Bronchial epithelial cell (primary cell): Measurements from ENCODE around the gene TMEM272. TPM values are rescaled to one million over a fixed set of nuclear protein-coding genes. Genes with fewer than 3 reads are reported as not detected.

Experiments
- DNase-seq: peaks from one replicate; pipeline ENCODE4 v3.0.0-alpha.2; 2010; ENCODE audit warnings: low read depth
- FAIRE-seq: peaks from 2 replicates; lab custom pipeline; 2011; peaks lifted over from hg19 to GRCh38; lab: Jason Lieb, UNC
- H3K27me3 ChIP-seq: 2 replicates; pipeline ENCODE4 v1.5.1; 2011; ENCODE audit warnings: low read length; ENCODE audit not compliant: control insufficient read depth, insufficient read depth
- H3K36me3 ChIP-seq: 2 replicates; pipeline ENCODE4 v1.5.1; 2011; ENCODE audit warnings: low read length; ENCODE audit not compliant: control insufficient read depth, insufficient read depth
- H3K4me3 ChIP-seq: 2 replicates; pipeline ENCODE4 v1.5.1; 2011; ENCODE audit warnings: mild to moderate bottlenecking, low read depth, low read length, control low read depth
- total RNA-seq: library from RNA; depleted of rRNA; stranded (reverse); fragments of >200 nt; gene quantifications from 2 replicates; pipeline ENCODE4 v1.2.1, GENCODE V29; 2014
- TF ChIP-seq, protein P1 (sequence below): IDR thresholded peaks from 2 replicates; pipeline ENCODE4 v1.5.1; 2011; ENCODE audit warnings: mild to moderate bottlenecking, moderate library complexity, low read length, control low read depth, inconsistent platforms; ENCODE audit not compliant: insufficient read depth, severe bottlenecking

Gene TMEM272
- total RNA-seq, 1 donor from 2014 or later: not detected

DNA sequence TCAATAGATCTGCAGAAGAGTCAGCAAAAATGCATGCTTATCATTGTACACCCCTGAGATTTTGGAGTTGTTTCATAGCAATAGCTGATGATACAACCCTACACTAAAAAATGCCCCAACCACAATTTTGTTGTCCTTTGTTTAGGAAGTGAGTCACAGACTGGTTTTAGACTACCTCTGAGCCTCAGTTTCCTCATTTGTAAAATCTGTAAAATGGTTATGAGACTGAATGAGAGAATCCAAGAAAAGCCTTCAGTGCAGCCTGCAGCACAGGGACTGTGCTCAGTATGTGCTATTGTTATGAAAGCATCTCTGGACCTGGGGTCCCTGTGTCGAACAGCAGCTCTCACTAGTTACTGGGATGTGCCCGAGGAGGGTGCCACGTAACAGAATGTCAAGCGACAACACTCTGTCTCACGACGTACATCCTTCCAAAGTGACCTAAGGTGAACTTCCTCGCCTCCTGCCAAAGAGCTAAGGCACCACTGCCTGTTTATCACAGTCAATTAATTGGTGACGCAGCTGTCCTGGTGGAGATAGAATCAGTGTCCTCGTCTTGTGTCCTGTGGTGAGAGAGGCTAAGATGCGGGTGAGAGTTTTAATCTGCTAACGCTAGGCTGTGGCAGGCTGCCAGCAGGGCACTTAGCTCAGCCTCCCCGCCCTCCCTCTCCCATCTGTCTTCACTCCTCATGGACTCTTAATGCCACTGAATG lies 59.1 kb downstream of the TMEM272 start:
- DNase-seq (no peak), FAIRE-seq (peak; percentile 94)
- Histone ChIP-seq H3K4me3 (no peak overlapping the region), H3K36me3 (no peaks in the 10 kb centered on the region), H3K27me3 (no peaks in the 10 kb centered on the region)
- TF ChIP-seq, protein P1, sequence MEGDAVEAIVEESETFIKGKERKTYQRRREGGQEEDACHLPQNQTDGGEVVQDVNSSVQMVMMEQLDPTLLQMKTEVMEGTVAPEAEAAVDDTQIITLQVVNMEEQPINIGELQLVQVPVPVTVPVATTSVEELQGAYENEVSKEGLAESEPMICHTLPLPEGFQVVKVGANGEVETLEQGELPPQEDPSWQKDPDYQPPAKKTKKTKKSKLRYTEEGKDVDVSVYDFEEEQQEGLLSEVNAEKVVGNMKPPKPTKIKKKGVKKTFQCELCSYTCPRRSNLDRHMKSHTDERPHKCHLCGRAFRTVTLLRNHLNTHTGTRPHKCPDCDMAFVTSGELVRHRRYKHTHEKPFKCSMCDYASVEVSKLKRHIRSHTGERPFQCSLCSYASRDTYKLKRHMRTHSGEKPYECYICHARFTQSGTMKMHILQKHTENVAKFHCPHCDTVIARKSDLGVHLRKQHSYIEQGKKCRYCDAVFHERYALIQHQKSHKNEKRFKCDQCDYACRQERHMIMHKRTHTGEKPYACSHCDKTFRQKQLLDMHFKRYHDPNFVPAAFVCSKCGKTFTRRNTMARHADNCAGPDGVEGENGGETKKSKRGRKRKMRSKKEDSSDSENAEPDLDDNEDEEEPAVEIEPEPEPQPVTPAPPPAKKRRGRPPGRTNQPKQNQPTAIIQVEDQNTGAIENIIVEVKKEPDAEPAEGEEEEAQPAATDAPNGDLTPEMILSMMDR: no peak

DNA sequence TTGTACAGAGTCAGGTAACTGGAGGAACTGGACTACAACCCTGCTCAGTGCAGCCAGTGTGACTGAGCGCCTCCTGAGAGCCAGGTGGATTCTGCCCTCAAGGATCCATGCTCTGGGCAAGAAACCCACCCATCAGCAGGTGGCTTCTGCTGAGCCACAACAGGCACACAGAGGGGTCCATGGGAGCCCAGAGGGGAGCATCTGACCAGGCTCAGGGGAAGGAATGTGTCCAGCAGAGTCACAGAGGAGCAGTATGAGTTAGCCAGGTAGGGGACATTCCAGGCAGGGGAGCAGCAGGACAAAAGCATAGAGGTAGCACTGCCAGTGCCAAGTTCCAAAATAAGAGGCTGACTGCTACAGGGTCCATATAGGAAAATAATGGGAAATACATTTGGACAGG lies 60.9 kb downstream of the TMEM272 start:
- Histone ChIP-seq H3K36me3 (no peaks in the 10 kb centered on the region), H3K27me3 (no peaks in the 10 kb centered on the region), H3K4me3 (no peak overlapping the region)
- TF ChIP-seq, protein P1: no peak
- FAIRE-seq (no peak), DNase-seq (no peak)

DNA sequence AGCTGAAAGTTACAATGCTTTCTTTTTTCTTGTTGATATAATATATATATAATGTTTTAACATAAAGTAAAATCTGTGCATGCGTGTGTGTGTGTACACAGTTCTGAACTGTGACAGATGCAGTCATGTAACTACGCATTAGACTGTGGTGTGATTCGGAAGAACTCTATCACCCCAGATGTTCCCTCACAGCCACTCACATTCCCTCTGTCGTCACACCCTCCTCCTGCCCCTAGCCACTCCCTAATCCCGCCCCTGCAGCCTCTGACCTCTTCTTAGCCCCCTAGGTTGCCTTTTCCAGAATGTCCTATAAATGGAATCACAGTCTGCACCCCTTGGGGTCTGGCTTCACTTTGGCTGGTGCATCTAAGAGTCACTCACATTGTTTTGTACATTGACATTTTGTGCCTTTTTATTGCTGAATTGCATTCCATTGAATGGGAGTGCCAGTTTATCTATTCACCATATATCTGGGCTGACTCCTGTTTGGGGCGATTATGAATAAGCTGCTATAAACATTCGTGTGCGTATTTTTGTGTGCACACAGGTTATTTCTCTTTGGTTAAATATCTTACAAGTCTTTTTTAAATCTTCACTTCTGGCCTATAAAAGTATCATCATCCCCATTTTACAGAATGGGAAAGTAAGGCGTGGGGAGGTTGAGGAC lies 61.4 kb downstream of the TMEM272 start:
- DNase-seq (no peak), FAIRE-seq (peak; percentile 52)
- no peaks in the 10 kb centered on the region for H3K27me3 ChIP-seq
- TF ChIP-seq, protein P1: no peak
- no peaks in the 10 kb centered on the region for H3K36me3 ChIP-seq
- H3K4me3 ChIP-seq: no peak overlapping the region

DNA sequence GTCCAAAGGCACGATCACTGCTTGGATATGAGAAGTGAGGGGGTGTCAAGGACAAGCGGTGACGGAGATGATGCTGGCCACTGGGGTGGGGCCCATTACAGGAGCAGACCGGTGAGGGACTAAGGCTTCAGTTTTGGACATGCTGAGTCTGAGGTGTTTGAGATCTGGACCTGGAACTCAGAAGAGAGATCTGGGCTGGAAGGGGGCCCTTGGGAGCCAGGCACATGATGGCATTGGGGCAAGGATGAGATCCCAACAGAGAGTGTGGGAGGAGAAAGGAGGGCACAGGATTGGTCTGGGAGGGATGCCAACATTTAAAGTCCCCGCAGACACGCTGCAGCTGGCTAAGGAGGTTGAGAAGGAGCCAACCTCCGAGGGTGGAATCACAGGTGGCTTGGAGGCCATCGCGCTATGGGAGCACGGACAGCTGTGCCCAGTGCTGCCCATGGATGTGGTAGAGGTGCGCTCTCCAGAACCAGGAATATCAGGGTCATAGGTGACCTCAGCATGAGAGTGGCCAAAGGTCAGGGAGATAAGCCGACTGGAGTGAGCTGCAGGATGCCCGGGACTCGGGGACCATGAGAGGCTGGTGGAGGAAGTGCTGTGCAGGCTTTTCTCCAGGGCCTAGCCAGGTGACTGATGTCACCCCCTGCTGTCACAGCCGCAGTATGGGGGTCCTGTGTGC lies 62.8 kb downstream of the TMEM272 start:
- Histone ChIP-seq H3K36me3 (no peaks in the 10 kb centered on the region), H3K27me3 (no peaks in the 10 kb centered on the region), H3K4me3 (no peak overlapping the region)
- FAIRE-seq: no peak
- DNase-seq: no peak
- TF ChIP-seq, protein P1: no peak

GRCh38 chr13:51781246-51782022 lies 63.5 kb downstream of the TMEM272 start:
- no peak for FAIRE-seq
- no peaks in the 10 kb centered on the region for H3K27me3 ChIP-seq
- H3K4me3 ChIP-seq: no peak overlapping the region
- peak; percentile 64 for DNase-seq
- TF ChIP-seq, protein P1: peak; percentile 74
- H3K36me3 ChIP-seq: no peaks in the 10 kb centered on the region
